GM12878 (cell line): ENCODE results near the gene SPATA3. TPM values are rescaled to one million over a fixed set of nuclear protein-coding genes. Genes with fewer than 3 reads are reported as not detected.

Experiments
- ATAC-seq: fragments of 200-7000 bp; cut with Tn5 transposase; 3 replicates; pipeline ENCODE4 v1.9.1; 2020; ENCODE audit warnings: mild to moderate bottlenecking, moderate library complexity
- BruUV-seq: library from RNA; stranded (reverse); fragments of 400-500 nt; replicated peaks from 2 replicates; lab custom pipeline; 2021; lab: Mats Ljungman, UMichigan
- CTCF ChIA-PET: fragments of 300-600 bp; sonication (Branson Sonifier 250); formaldehyde crosslinking; extraction: SDS; loops from one replicate; lab custom pipeline; 2021; ENCODE audit warnings: inconsistent platforms; lab: Yijun Ruan, JAX
- POLR2A ChIA-PET: fragments of 350-600 bp; formaldehyde crosslinking; extraction: SDS; loops from one replicate; lab custom pipeline; 2021; ENCODE audit warnings: inconsistent platforms; lab: Charles Lee
- RAD21 ChIA-PET: fragments of 300-600 bp; sonication (Branson Sonifier 250); formaldehyde crosslinking; loops from one replicate; lab custom pipeline; 2023; ENCODE audit warnings: antibody characterized with exemption; ENCODE audit not compliant: unreplicated experiment; lab: Charles Lee
- SMC1A ChIA-PET: fragments of 300-600 bp; sonication (Branson Sonifier 250); formaldehyde crosslinking; loops from one replicate; lab custom pipeline; 2023; ENCODE audit not compliant: unreplicated experiment, uncharacterized antibody; lab: Charles Lee
- DNase-seq: peaks from one replicate; pipeline ENCODE4 v3.0.0-alpha.2; 2011; ENCODE audit warnings: low read depth, low spot score
- FAIRE-seq: peaks from 3 replicates; lab custom pipeline; 2011; peaks lifted over from hg19 to GRCh38; lab: Jason Lieb, UNC
- H2AFZ ChIP-seq: 2 replicates; pipeline ENCODE4 v1.6.0; 2011; ENCODE audit warnings: low read depth, low read length, control low read depth; ENCODE audit not compliant: control insufficient read depth
- H3K27ac ChIP-seq: 2 replicates; pipeline ENCODE4 v1.5.1; 2011; ENCODE audit warnings: control low read depth; ENCODE audit not compliant: control insufficient read depth, insufficient read depth
- H3K27me3 ChIP-seq, 2 experiments: replicated peaks in 1 of 2; 2 replicates each; pipeline versions ENCODE4 v1.6.0 to v1.6.1; 2011; ENCODE audit warnings: low read length in 1 of 2; ENCODE audit not compliant: control insufficient read depth in 2 of 2, insufficient read depth in 2 of 2
- H3K36me3 ChIP-seq, 2 experiments: 2 replicates each; pipeline ENCODE4 v1.5.1; 2011; ENCODE audit warnings: low read length in 1 of 2; ENCODE audit not compliant: control insufficient read depth in 2 of 2, insufficient read depth in 2 of 2
- H3K4me1 ChIP-seq: 2 replicates; pipeline ENCODE4 v1.6.1; 2011; ENCODE audit warnings: mild to moderate bottlenecking, low read length, moderate library complexity, mixed read lengths; ENCODE audit not compliant: control insufficient read depth, insufficient read depth
- H3K4me2 ChIP-seq: 2 replicates; pipeline ENCODE4 v1.6.0; 2011; ENCODE audit warnings: control low read depth; ENCODE audit not compliant: control insufficient read depth, insufficient read depth
- H3K4me3 ChIP-seq: fragments of 200-600 bp; sonication (generic); 2 replicates; pipeline ENCODE4 v1.5.1; 2016
- H3K79me2 ChIP-seq: 2 replicates; pipeline ENCODE4 v1.6.0; 2011; ENCODE audit warnings: low read length; ENCODE audit not compliant: control insufficient read depth, insufficient read depth
- H3K9ac ChIP-seq: 2 replicates; pipeline ENCODE4 v1.8.0; 2011; ENCODE audit warnings: low read length, control low read depth, mixed read lengths; ENCODE audit not compliant: control insufficient read depth, insufficient read depth
- H3K9me3 ChIP-seq: replicated peaks from 3 replicates; pipeline ENCODE4 v1.5.1; 2011; ENCODE audit warnings: mild to moderate bottlenecking, low read length; ENCODE audit not compliant: control insufficient read depth, insufficient read depth
- H4K20me1 ChIP-seq: 2 replicates; pipeline ENCODE4 v1.6.0; 2011; ENCODE audit not compliant: control insufficient read depth, insufficient read depth
- BHLHE40 ChIP-seq, 2 experiments: fragments of 450-650 bp in 1 of 2; IDR thresholded peaks; 2 replicates each; pipeline ENCODE4 v1.6.1; 2011 to 2017; ENCODE audit warnings: low read depth in 2 of 2, borderline replicate concordance in 1 of 2, improper control_type of control experiment in 1 of 2, low read length in 1 of 2, mild to moderate bottlenecking in 1 of 2
- ELK1 ChIP-seq: IDR thresholded peaks from 2 replicates; pipeline ENCODE4 v1.6.1; 2012; ENCODE audit warnings: low read depth, low read length, improper control_type of control experiment
- NKRF ChIP-seq: fragments of 450-650 bp; conservative IDR thresholded peaks from 2 replicates; pipeline ENCODE4 v1.6.1; 2017; ENCODE audit warnings: mild to moderate bottlenecking, moderate library complexity
- WGBS: methylation state at CpG from one replicate; pipeline ENCODE4 v1.1.6; 2016; ENCODE audit warnings: low lambda C conversion rate; ENCODE audit not compliant: insufficient replicate concordance, insufficient coverage; ENCODE audit errors: missing lambda C conversion rate; 5-methylcytosine and 5-hydroxymethylcytosine counted together
- in situ Hi-C: fragments of 300-500 bp; cut with MboI; formaldehyde crosslinking; loops from 9 replicates; pipeline ENCODE4 v1.14.3; 2018; ENCODE audit warnings: mixed read lengths
- intact Hi-C: fragments of 100-400 bp; cut with micrococcal nuclease; formaldehyde crosslinking; loops from one replicate; pipeline ENCODE4 v1.14.2; 2022; ENCODE audit not compliant: unreplicated experiment
- polyA plus RNA-seq, 11 experiments: library from polyadenylated mRNA; depleted of rRNA in 4 of 11; unstranded in 6 of 11; stranded (reverse) in 5 of 11; fragments of >200 nt; fragmentation: Nextera tagmentation in 4 of 11; fragmentation: Illumina TruSeq in 1 of 11; extraction: Ambion mirVana in 4 of 11; extraction: Trizol in 1 of 11; gene quantifications; 1 replicate in 1 of 11; 2 replicates in 10 of 11; pipeline versions ENCODE4 v1.2.1 to v1.2.3, GENCODE V29; 2011 to 2016; ENCODE audit warnings: inconsistent platforms in 2 of 11, missing spikeins in 2 of 11, low read depth in 1 of 11
- total RNA-seq, 4 experiments: library from RNA; depleted of rRNA in 3 of 4; stranded (reverse); fragments of >200 nt in 3 of 4; fragmentation: Illumina TruSeq in 1 of 4; extraction: Trizol in 1 of 4; gene quantifications; 2 replicates each; pipeline versions ENCODE4 v1.2.1 to v1.2.3, GENCODE V29; 2013 to 2021

Gene SPATA3
- total and polyA plus RNA-seq, 10 of the 15 experiments (the other 5 are each of a cell fraction or from before 2014, with no cell fraction given) = not detected

- peaks cover 49% of the 10 kb centered on the region for H3K79me2 ChIP-seq
- in situ Hi-C loops = loop anchor here (10.0 kb wide), 1 partner anchor 57 kb away; the partner anchor contains the start of gene GPR55
- RAD21 ChIA-PET = interaction anchor here (0.6 to 10.9 kb wide), 6 partner anchors 8 to 158 kb away, joined by 3 to 400 read pairs (median 61); partner anchors contain the start of gene GPR55
- H3K4me2 ChIP-seq = peak overlapping the region; percentile 52
- peak overlapping the region; percentile 32; the same call in 1 of the 2 replicates for H3K9ac ChIP-seq
- no peaks in the 10 kb centered on the region for H3K27me3 ChIP-seq
- H3K9me3 ChIP-seq = no peaks in the 10 kb centered on the region
- H2AFZ ChIP-seq = no peak overlapping the region
- no peak overlapping the region for H3K4me3 ChIP-seq
- no TSS peak for BruUV-seq
- peak overlapping the region; percentile 100 for H3K27ac ChIP-seq
- no peak for DNase-seq
- H4K20me1 ChIP-seq = no peaks in the 10 kb centered on the region
- CTCF ChIA-PET = interaction anchor here (0.8 to 10.9 kb wide), 11 partner anchors 8 to 246 kb away, joined by 3 to 372 read pairs (median 3); no protein-coding TSS in a partner anchor
- POLR2A ChIA-PET = interaction anchor here (1.4 to 8.4 kb wide), 5 partner anchors 9 to 58 kb away, joined by 7 to 144 read pairs (median 15); partner anchors contain the start of gene GPR55
- FAIRE-seq = no peak
- SMC1A ChIA-PET = interaction anchor here (0.9 to 10.0 kb wide), 6 partner anchors 10 to 158 kb away, joined by 3 to 411 read pairs (median 136); partner anchors contain the start of gene GPR55
- 33% methylated on average over 5 of the region's 5 CpGs for WGBS
- H3K36me3 ChIP-seq = no peaks in the 10 kb centered on the region
- intact Hi-C loops = no loop called here
- no peak for ATAC-seq
- H3K4me1 ChIP-seq = peaks cover 89% of the 10 kb centered on the region
- peak in 1 of 2 experiments; percentile 21; a peak in 1 of 4 replicates for TF ChIP-seq BHLHE40 (IDR thresholded peaks at IDR 0.05; ENCODE audit: borderline replicate concordance in 1 of 2, low read depth in 2 of 2, low read length in 1 of 2)
- no peak for TF ChIP-seq ELK1
- 0 out of 2 replicates have a peak, but pooled peaks have one; percentile 17 for TF ChIP-seq NKRF
Measured at GRCh38 chr2:230982126-230982525, 13.8 kb upstream of the SPATA3 start.
